PC-3 (cell line): ENCODE results near the gene MAPKBP1. TPM values are rescaled to one million over a fixed set of nuclear protein-coding genes. Genes with fewer than 3 reads are reported as not detected.

Experiments used
- ATAC-seq: fragments of 200-7000 bp; cut with Tn5 transposase; 2 replicates; pipeline ENCODE4 v1.9.1; 2020; ENCODE audit warnings: mild to moderate bottlenecking, moderate library complexity
- BruUV-seq: library from RNA; stranded (reverse); fragments of 400-500 nt; replicated peaks from 2 replicates; lab custom pipeline; 2021; lab: Mats Ljungman, UMichigan
- CTCF ChIA-PET: fragments of 300-600 bp; sonication (Branson Sonifier 250); formaldehyde crosslinking; loops from one replicate; lab custom pipeline; 2022; ENCODE audit warnings: antibody characterized with exemption; lab: Charles Lee
- POLR2A ChIA-PET: fragments of 300-600 bp; sonication (Branson Sonifier 250); formaldehyde crosslinking; loops from one replicate; lab custom pipeline; 2022; ENCODE audit warnings: antibody characterized with exemption; ENCODE audit not compliant: unreplicated experiment; lab: Charles Lee
- DNase-seq: peaks from one replicate; pipeline ENCODE4 v3.0.0-alpha.2; 2015
- H2AFZ ChIP-seq: fragments of 300-600 bp; sonication (generic); 2 replicates; pipeline ENCODE4 v1.6.0; 2016; ENCODE audit warnings: antibody characterized with exemption, low read length
- H3F3A ChIP-seq: fragments of 300-600 bp; sonication (generic); one replicate; pipeline ENCODE4 v1.6.0; 2017; ENCODE audit warnings: antibody characterized with exemption, low read length, control low read depth, mild to moderate bottlenecking; ENCODE audit not compliant: unreplicated experiment
- H3K27ac ChIP-seq: fragments of 300-600 bp; sonication (generic); 2 replicates; pipeline ENCODE4 v1.5.1; 2016; ENCODE audit warnings: mild to moderate bottlenecking, low read length
- H3K27me3 ChIP-seq: fragments of 300-600 bp; sonication (generic); 2 replicates; pipeline ENCODE4 v1.6.1; 2016; ENCODE audit warnings: low read length, mixed read lengths
- H3K36me3 ChIP-seq: fragments of 300-600 bp; sonication (generic); 2 replicates; pipeline ENCODE4 v1.6.1; 2016; ENCODE audit warnings: low read depth, mixed run types, low read length, mixed read lengths
- H3K4me1 ChIP-seq: fragments of 300-600 bp; sonication (generic); 2 replicates; pipeline ENCODE4 v1.5.1; 2016; ENCODE audit warnings: low read length; ENCODE audit not compliant: insufficient read depth
- H3K4me2 ChIP-seq: fragments of 300-600 bp; sonication (generic); 2 replicates; pipeline ENCODE4 v1.6.0; 2016; ENCODE audit warnings: low read length
- H3K4me3 ChIP-seq: fragments of 300-600 bp; sonication (generic); 2 replicates; pipeline ENCODE4 v1.5.1; 2016; ENCODE audit warnings: mild to moderate bottlenecking, low read length, mixed read lengths
- H3K79me2 ChIP-seq: fragments of 300-600 bp; sonication (generic); 2 replicates; pipeline ENCODE4 v1.6.1; 2017; ENCODE audit warnings: low read length, mixed read lengths
- H3K9ac ChIP-seq: fragments of 300-600 bp; sonication (generic); 2 replicates; pipeline ENCODE4 v1.6.0; 2016; ENCODE audit warnings: mild to moderate bottlenecking, low read length
- H3K9me2 ChIP-seq: fragments of 300-600 bp; sonication (generic); replicated peaks from 2 replicates; pipeline ENCODE4 v1.6.1; 2016; ENCODE audit warnings: mixed run types, low read length, mixed read lengths
- H3K9me3 ChIP-seq: fragments of 300-600 bp; sonication (generic); 2 replicates; pipeline ENCODE4 v1.6.1; 2016; ENCODE audit warnings: low read length, mixed read lengths
- H4K20me1 ChIP-seq: fragments of 300-600 bp; sonication (generic); 2 replicates; pipeline ENCODE4 v1.6.1; 2016; ENCODE audit warnings: low read length, mixed read lengths
- CTCF ChIP-seq: fragments of 300-600 bp; sonication (generic); conservative IDR thresholded peaks from 2 replicates; pipeline ENCODE4 v1.5.1; 2017; ENCODE audit warnings: antibody characterized with exemption, low read depth, mild to moderate bottlenecking, low read length
- EZH2 ChIP-seq: fragments of 300-600 bp; sonication (generic); IDR thresholded peaks from one replicate; pipeline ENCODE4 v1.6.1; 2017; ENCODE audit warnings: antibody characterized with exemption, mild to moderate bottlenecking, low read length; ENCODE audit not compliant: unreplicated experiment
- EZH2phosphoT487 ChIP-seq: fragments of 300-600 bp; sonication (generic); IDR thresholded peaks from 2 replicates; pipeline ENCODE4 v1.6.1; 2018; ENCODE audit warnings: mild to moderate bottlenecking, antibody characterized with exemption, low read length, borderline replicate concordance
- intact Hi-C: fragments of 100-400 bp; cut with micrococcal nuclease; formaldehyde crosslinking; loops from 2 replicates; pipeline ENCODE4 v1.9.0; 2023
- total RNA-seq: library from RNA; depleted of rRNA; stranded (reverse); fragments of >200 nt; gene quantifications from 2 replicates; pipeline ENCODE4 v1.2.3, GENCODE V29; 2014

Gene MAPKBP1
- total RNA-seq, 1 experiment from 2014 or later: 29.1 TPM

GRCh38 chr15:41730543-41730942, 43.7 kb upstream of the MAPKBP1 start:
- no peak overlapping the region for H2AFZ ChIP-seq
- TF ChIP-seq EZH2phosphoT487 (no peak), CTCF (no peak), EZH2 (no peak)
- no peak overlapping the region for H3K4me2 ChIP-seq
- no peaks in the 10 kb centered on the region for H4K20me1 ChIP-seq
- CTCF ChIA-PET: no interaction called here
- H3K4me3 ChIP-seq: no peak overlapping the region
- no peak for ATAC-seq
- BruUV-seq: no TSS peak
- no peak overlapping the region for H3K9ac ChIP-seq
- DNase-seq: no peak
- H3K27ac ChIP-seq: no peak overlapping the region
- no peaks in the 10 kb centered on the region for H3F3A ChIP-seq
- H3K9me2 ChIP-seq: no peaks in the 10 kb centered on the region
- peaks cover 6% of the 10 kb centered on the region; the same call in 1 of the 2 replicates for H3K36me3 ChIP-seq
- no peaks in the 10 kb centered on the region for H3K9me3 ChIP-seq
- no peaks in the 10 kb centered on the region for H3K79me2 ChIP-seq
- no peaks in the 10 kb centered on the region for H3K27me3 ChIP-seq
- POLR2A ChIA-PET: no interaction called here
- no peaks in the 10 kb centered on the region for H3K4me1 ChIP-seq
- intact Hi-C loops: no loop called here

DNA sequence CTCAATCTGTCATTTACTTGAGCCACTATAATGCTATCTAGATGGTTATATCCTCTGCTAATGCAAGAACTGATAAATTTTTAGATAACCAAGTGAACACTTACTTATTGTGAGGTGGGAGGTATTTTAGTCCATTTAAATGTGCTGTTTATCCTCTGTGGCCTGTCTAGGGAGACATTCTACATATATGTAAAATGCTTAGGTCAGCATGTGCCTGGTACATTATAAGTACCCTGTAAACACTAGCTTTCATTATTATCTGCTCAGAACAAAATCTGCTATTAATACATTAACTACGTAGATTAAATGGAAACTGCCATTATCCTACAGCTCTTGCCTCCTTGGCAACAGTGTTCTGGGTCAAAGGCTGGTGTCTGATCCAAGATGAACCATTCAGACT, 41.8 kb upstream of the MAPKBP1 start:
- no peaks in the 10 kb centered on the region for H3F3A ChIP-seq
- H3K79me2 ChIP-seq: no peaks in the 10 kb centered on the region
- ChIA-PET CTCF (no interaction called here), POLR2A (no interaction called here)
- no peak overlapping the region for H3K27ac ChIP-seq
- H3K36me3 ChIP-seq: peaks cover 15% of the 10 kb centered on the region; the same call in 1 of the 2 replicates
- intact Hi-C loops: no loop called here
- no peaks in the 10 kb centered on the region for H3K9me2 ChIP-seq
- no peaks in the 10 kb centered on the region for H4K20me1 ChIP-seq
- H3K9ac ChIP-seq: no peak overlapping the region
- no peaks in the 10 kb centered on the region for H3K4me1 ChIP-seq
- ATAC-seq (no peak), DNase-seq (no peak)
- no peak overlapping the region for H2AFZ ChIP-seq
- BruUV-seq: no TSS peak
- H3K4me2 ChIP-seq: no peak overlapping the region
- TF ChIP-seq EZH2phosphoT487: no peak
- no peak for TF ChIP-seq CTCF
- no peak for TF ChIP-seq EZH2
- no peaks in the 10 kb centered on the region for H3K27me3 ChIP-seq
- no peak overlapping the region for H3K4me3 ChIP-seq
- no peaks in the 10 kb centered on the region for H3K9me3 ChIP-seq

- Histone ChIP-seq H2AFZ (no peak overlapping the region), H3K4me1 (no peaks in the 10 kb centered on the region), H3K27me3 (no peaks in the 10 kb centered on the region), H3K9me3 (no peaks in the 10 kb centered on the region), H4K20me1 (no peaks in the 10 kb centered on the region), H3K9ac (no peak overlapping the region), H3K9me2 (no peaks in the 10 kb centered on the region), H3K36me3 (peaks cover 15% of the 10 kb centered on the region; the same call in 1 of the 2 replicates), H3K79me2 (no peaks in the 10 kb centered on the region), H3K4me3 (no peak overlapping the region), H3K27ac (no peak overlapping the region), H3K4me2 (no peak overlapping the region), H3F3A (no peaks in the 10 kb centered on the region)
- intact Hi-C loops: no loop called here
- CTCF ChIA-PET: no interaction called here
- no peak for TF ChIP-seq EZH2phosphoT487
- no peak for TF ChIP-seq CTCF
- TF ChIP-seq EZH2: no peak
- POLR2A ChIA-PET: no interaction called here
- ATAC-seq (no peak), DNase-seq (no peak)
- BruUV-seq: no TSS peak
These were observed 40.2 kb upstream of the MAPKBP1 start for GRCh38 chr15:41734079-41734478.
